GM23338 (cell line): ENCODE data around the gene SLC25A6. TPM values are rescaled to one million over a fixed set of nuclear protein-coding genes. Genes with fewer than 3 reads are reported as not detected.

Source experiments
- ATAC-seq: fragments of 200-7000 bp; cut with Tn5 transposase; 3 replicates; pipeline ENCODE4 v1.9.1; 2020
- DNase-seq: peaks from one replicate; pipeline ENCODE4 v3.0.0-alpha.2; 2015; ENCODE audit warnings: low spot score
- H2AFZ ChIP-seq: fragments of 200-600 bp; sonication (generic); 2 replicates; pipeline ENCODE4 v1.8.0; 2016; ENCODE audit warnings: antibody characterized with exemption, mild to moderate bottlenecking, moderate library complexity
- H3F3A ChIP-seq: fragments of 200-600 bp; sonication (generic); replicated peaks from 2 replicates; pipeline ENCODE4 v1.8.0; 2017; ENCODE audit warnings: antibody characterized with exemption, mixed run types, low read depth
- H3K27ac ChIP-seq: fragments of 200-600 bp; sonication (generic); 2 replicates; pipeline ENCODE4 v1.6.1; 2016; ENCODE audit warnings: low read depth
- H3K27me3 ChIP-seq: fragments of 200-600 bp; sonication (generic); 2 replicates; pipeline ENCODE4 v1.8.0; 2016; ENCODE audit warnings: mild to moderate bottlenecking, mixed run types, moderate library complexity; ENCODE audit not compliant: insufficient read depth
- H3K36me3 ChIP-seq: fragments of 200-600 bp; sonication (generic); 2 replicates; pipeline ENCODE4 v1.8.0; 2016; ENCODE audit warnings: mild to moderate bottlenecking; ENCODE audit not compliant: insufficient read depth
- H3K4me1 ChIP-seq: fragments of 200-600 bp; sonication (generic); 2 replicates; pipeline ENCODE4 v1.8.0; 2016; ENCODE audit warnings: mild to moderate bottlenecking, moderate library complexity; ENCODE audit not compliant: insufficient read depth
- H3K4me2 ChIP-seq: fragments of 200-600 bp; sonication (generic); 2 replicates; pipeline ENCODE4 v1.7.1; 2017; ENCODE audit warnings: mixed run types
- H3K4me3 ChIP-seq: fragments of 200-600 bp; sonication (generic); 2 replicates; pipeline ENCODE4 v1.6.1; 2016; ENCODE audit warnings: mixed run types
- H3K79me2 ChIP-seq: fragments of 200-600 bp; sonication (generic); replicated peaks from 2 replicates; pipeline ENCODE4 v1.8.0; 2017; ENCODE audit warnings: mild to moderate bottlenecking; ENCODE audit not compliant: insufficient read depth
- H3K9me2 ChIP-seq: fragments of 200-600 bp; sonication (generic); 2 replicates; pipeline ENCODE4 v1.8.0; 2017; ENCODE audit not compliant: insufficient read depth
- H4K20me1 ChIP-seq: fragments of 200-600 bp; sonication (generic); replicated peaks from 2 replicates; pipeline ENCODE4 v1.8.0; 2017; ENCODE audit warnings: mild to moderate bottlenecking; ENCODE audit not compliant: insufficient read depth
- H3K27ac Mint-ChIP-seq: 2 replicates; pipeline ENCODE4 v1.8.0; 2020; ENCODE audit warnings: inconsistent platforms, mild to moderate bottlenecking, moderate library complexity, mixed read lengths
- H3K27me3 Mint-ChIP-seq: 3 replicates; pipeline ENCODE4 v1.8.0; 2022; ENCODE audit warnings: low read depth, mild to moderate bottlenecking, moderate library complexity, mixed read lengths, inconsistent platforms; ENCODE audit not compliant: insufficient read depth, poor library complexity
- H3K36me3 Mint-ChIP-seq: 3 replicates; pipeline ENCODE4 v1.8.0; 2021; ENCODE audit warnings: low read depth, mild to moderate bottlenecking, inconsistent platforms, moderate library complexity, mixed read lengths
- H3K4me1 Mint-ChIP-seq: 3 replicates; pipeline ENCODE4 v1.8.0; 2020; ENCODE audit warnings: mild to moderate bottlenecking, inconsistent platforms, mixed read lengths
- H3K4me3 Mint-ChIP-seq: 3 replicates; pipeline ENCODE4 v1.8.0; 2021; ENCODE audit warnings: moderate library complexity, mild to moderate bottlenecking, inconsistent platforms, mixed read lengths
- H3K9me3 Mint-ChIP-seq: 3 replicates; pipeline ENCODE4 v1.8.0; 2020; ENCODE audit warnings: moderate library complexity, mild to moderate bottlenecking, inconsistent platforms, mixed read lengths
- CREB1 ChIP-seq: fragments of 250-450 bp; sonication (Bioruptor Pico); IDR thresholded peaks from 2 replicates; pipeline ENCODE4 v1.5.0; 2020; ENCODE audit warnings: low read depth, mild to moderate bottlenecking, moderate library complexity
- CTCF ChIP-seq, 2 experiments: fragments of 200-600 bp in 1 of 2; sonication (generic) in 1 of 2; conservative IDR thresholded peaks; 2 replicates each; pipeline versions ENCODE4 v1.5.1 to v1.6.1; 2016 to 2017; ENCODE audit warnings: antibody characterized with exemption in 2 of 2, low read depth in 2 of 2, mild to moderate bottlenecking in 2 of 2, moderate library complexity in 1 of 2
- ETS1 ChIP-seq: IDR thresholded peaks from 2 replicates; pipeline ENCODE4 v1.6.1; 2016; ENCODE audit warnings: antibody characterized with exemption
- EZH2 ChIP-seq: fragments of 200-600 bp; sonication (generic); IDR thresholded peaks from one replicate; pipeline ENCODE4 v1.8.0; 2017; ENCODE audit warnings: antibody characterized with exemption, mild to moderate bottlenecking, low read depth; ENCODE audit not compliant: unreplicated experiment
- EZH2phosphoT487 ChIP-seq: fragments of 200-600 bp; sonication (generic); IDR thresholded peaks from one replicate; pipeline ENCODE4 v1.8.1; 2018; ENCODE audit warnings: antibody characterized with exemption; ENCODE audit not compliant: unreplicated experiment
- JUNB ChIP-seq: IDR thresholded peaks from one replicate; pipeline ENCODE4 v1.6.1; 2016; ENCODE audit warnings: antibody characterized with exemption; ENCODE audit not compliant: unreplicated experiment
- NANOG ChIP-seq: IDR thresholded peaks from 2 replicates; pipeline ENCODE4 v1.6.1; 2016; ENCODE audit warnings: antibody characterized with exemption, borderline replicate concordance
- POLR2AphosphoS5 ChIP-seq: IDR thresholded peaks from 2 replicates; pipeline ENCODE4 v1.6.1; 2016; ENCODE audit warnings: antibody characterized with exemption, low read depth
- REST ChIP-seq: IDR thresholded peaks from one replicate; pipeline ENCODE4 v1.6.1; 2018; ENCODE audit warnings: antibody characterized with exemption; ENCODE audit not compliant: unreplicated experiment
- STAT1 ChIP-seq: IDR thresholded peaks from one replicate; pipeline ENCODE4 v1.6.1; 2016; ENCODE audit warnings: antibody characterized with exemption; ENCODE audit not compliant: unreplicated experiment
- ZNF114 ChIP-seq: fragments of 250-450 bp; sonication (Bioruptor Pico); IDR thresholded peaks from 2 replicates; pipeline ENCODE4 v1.5.0; 2020; ENCODE audit warnings: mild to moderate bottlenecking, moderate library complexity
- ZNF331 ChIP-seq: fragments of 250-450 bp; sonication (Bioruptor Pico); IDR thresholded peaks from 2 replicates; pipeline ENCODE4 v1.5.0; 2020; ENCODE audit warnings: low read depth, mild to moderate bottlenecking, moderate library complexity
- ZNF462 ChIP-seq: fragments of 250-450 bp; sonication (Bioruptor Pico); IDR thresholded peaks from 2 replicates; pipeline ENCODE4 v1.5.0; 2020; ENCODE audit warnings: mild to moderate bottlenecking, moderate library complexity
- polyA plus RNA-seq: library from polyadenylated mRNA; unstranded; fragments of >200 nt; fragmentation: Nextera tagmentation; extraction: Ambion mirVana; gene quantifications from 2 replicates; pipeline ENCODE4 v1.2.1, GENCODE V29; 2016
- total RNA-seq: library from RNA; depleted of rRNA; stranded (reverse); fragments of >200 nt; shearing (Covaris generic); gene quantifications from 2 replicates; pipeline ENCODE4 v1.2.3, GENCODE V29; 2014

The SLC25A6 gene
- total and polyA plus RNA-seq, 2 experiments from 2014 or later: 358 to 486 TPM

- Mint-ChIP-seq H3K27ac (no peak overlapping the region), H3K4me1 (peaks cover 6% of the 10 kb centered on the region; the same call in 2 of the 3 replicates), H3K36me3 (peaks cover 57% of the 10 kb centered on the region), H3K9me3 (no peaks in the 10 kb centered on the region; the same call in 2 of the 3 replicates), H3K4me3 (no peak overlapping the region), H3K27me3 (peaks cover 6% of the 10 kb centered on the region)
- Histone ChIP-seq H3K9me2 (peaks cover 12% of the 10 kb centered on the region), H2AFZ (no peak overlapping the region), H3K4me2 (no peak overlapping the region), H3K36me3 (peaks cover 16% of the 10 kb centered on the region; the same call in 1 of the 2 replicates), H3K4me3 (no peak overlapping the region), H4K20me1 (peaks cover 13% of the 10 kb centered on the region), H3F3A (0 out of 2 replicates have a peak, but pooled peaks cover 14% of the 10 kb centered on the region), H3K27ac (no peak overlapping the region), H3K4me1 (no peaks in the 10 kb centered on the region), H3K27me3 (no peaks in the 10 kb centered on the region), H3K79me2 (peaks cover 10% of the 10 kb centered on the region)
- TF ChIP-seq NANOG: no peak
- no peak for TF ChIP-seq REST
- TF ChIP-seq CREB1 (CRISPR knock-in tag): no peak
- no peak for TF ChIP-seq ZNF331 (CRISPR knock-in tag)
- no peak for TF ChIP-seq STAT1
- no peak for TF ChIP-seq ZNF462 (CRISPR knock-in tag)
- no peak for TF ChIP-seq ZNF114
- no peak for TF ChIP-seq POLR2AphosphoS5
- no peak for TF ChIP-seq ETS1
- no peak for TF ChIP-seq CTCF (conservative IDR thresholded peaks at IDR 0.05; ENCODE audit: low read depth in 2 of 2)
- TF ChIP-seq EZH2: no peak
- TF ChIP-seq JUNB: no peak
- TF ChIP-seq EZH2phosphoT487: no peak
- DNase-seq (no peak), ATAC-seq (no peak)
These were observed 8.1 kb upstream of the SLC25A6 start for GRCh38 chrX:1400049-1400448.
